ENCODE data around the gene LELP1. TPM values are rescaled to one million over a fixed set of nuclear protein-coding genes. Genes with fewer than 3 reads are reported as not detected.
"Not testable (repeated sequence)": the region's sequence is repeated elsewhere in the genome, so short reads cannot be mapped to it uniquely, and the experiment has no call there.

Gene LELP1
- total and polyA plus RNA-seq, 2 of the 8 experiments (the other 6 are each of a cell fraction or from before 2014, with no cell fraction given), result not detected

GRCh38 chr1:153223040-153223891, 20.0 kb downstream of the LELP1 start:
- H2BK120ac ChIP-seq (replicated peaks; ENCODE audit: low read depth, low read length); H3K4ac ChIP-seq (replicated peaks; ENCODE audit: insufficient read length, low read depth, low read length); H3K9ac ChIP-seq (replicated peaks in 1 of 4; ENCODE audit: extremely low read depth in 1 of 4, low read depth in 3 of 4, low read length in 3 of 4); H3K23ac ChIP-seq (ENCODE audit: insufficient read length); H4K20me1 ChIP-seq (replicated peaks in 1 of 2; ENCODE audit: control insufficient read depth in 1 of 2, insufficient read depth in 2 of 2, low read length in 2 of 2); H2BK12ac ChIP-seq (ENCODE audit: low read depth, low read length); H2BK15ac ChIP-seq (ENCODE audit: low read length); H3K4me3 ChIP-seq (ENCODE audit: extremely low read depth in 1 of 4, insufficient read depth in 2 of 4, low read depth in 3 of 4, low read length in 4 of 4); H3K18ac ChIP-seq (ENCODE audit: extremely low read depth, low read length); H3K27me3 ChIP-seq (replicated peaks in 1 of 4; ENCODE audit: control insufficient read depth in 3 of 4, extremely low read depth in 1 of 4, insufficient read depth in 3 of 4, low read length in 3 of 4); H4K8ac ChIP-seq (ENCODE audit: extremely low read depth, insufficient read depth, low read length); POLR2A ChIA-PET (ENCODE audit: partially characterized antibody); H3K56ac ChIP-seq (replicated peaks; ENCODE audit: insufficient read length, low read depth, low read length); H3K4me2 ChIP-seq (ENCODE audit: insufficient read depth in 1 of 2, low read depth in 2 of 2, low read length in 2 of 2); H4K5ac ChIP-seq (ENCODE audit: insufficient read length, low read depth, low read length); H4K91ac ChIP-seq (replicated peaks; ENCODE audit: insufficient read length, low read length); H3K9me3 ChIP-seq (ENCODE audit: insufficient read depth in 2 of 2, low read depth in 1 of 2, low read length in 1 of 2); H3K36me3 ChIP-seq (ENCODE audit: control insufficient read depth in 2 of 4, insufficient read depth in 4 of 4, low read length in 3 of 4); H3K27ac ChIP-seq (ENCODE audit: low read depth, low read length); H2AFZ ChIP-seq (ENCODE audit: low read length); H3K79me2 ChIP-seq (ENCODE audit: control insufficient read depth in 1 of 2, insufficient read depth in 2 of 2, low read length in 2 of 2); H3K23me2 ChIP-seq (ENCODE audit: low read depth, low read length); H2BK5ac ChIP-seq (ENCODE audit: low read depth, low read length); H3K14ac ChIP-seq (ENCODE audit: insufficient read length); H2AK5ac ChIP-seq (ENCODE audit: low read depth, low read length); H3K79me1 ChIP-seq (ENCODE audit: low read depth, low read length); H3K4me1 ChIP-seq (replicated peaks in 1 of 4; ENCODE audit: control insufficient read depth in 3 of 4, insufficient read depth in 4 of 4, low read length in 3 of 4); H2BK20ac ChIP-seq (ENCODE audit: low read length): not testable (repeated sequence)
- TF ChIP-seq, protein P1, sequence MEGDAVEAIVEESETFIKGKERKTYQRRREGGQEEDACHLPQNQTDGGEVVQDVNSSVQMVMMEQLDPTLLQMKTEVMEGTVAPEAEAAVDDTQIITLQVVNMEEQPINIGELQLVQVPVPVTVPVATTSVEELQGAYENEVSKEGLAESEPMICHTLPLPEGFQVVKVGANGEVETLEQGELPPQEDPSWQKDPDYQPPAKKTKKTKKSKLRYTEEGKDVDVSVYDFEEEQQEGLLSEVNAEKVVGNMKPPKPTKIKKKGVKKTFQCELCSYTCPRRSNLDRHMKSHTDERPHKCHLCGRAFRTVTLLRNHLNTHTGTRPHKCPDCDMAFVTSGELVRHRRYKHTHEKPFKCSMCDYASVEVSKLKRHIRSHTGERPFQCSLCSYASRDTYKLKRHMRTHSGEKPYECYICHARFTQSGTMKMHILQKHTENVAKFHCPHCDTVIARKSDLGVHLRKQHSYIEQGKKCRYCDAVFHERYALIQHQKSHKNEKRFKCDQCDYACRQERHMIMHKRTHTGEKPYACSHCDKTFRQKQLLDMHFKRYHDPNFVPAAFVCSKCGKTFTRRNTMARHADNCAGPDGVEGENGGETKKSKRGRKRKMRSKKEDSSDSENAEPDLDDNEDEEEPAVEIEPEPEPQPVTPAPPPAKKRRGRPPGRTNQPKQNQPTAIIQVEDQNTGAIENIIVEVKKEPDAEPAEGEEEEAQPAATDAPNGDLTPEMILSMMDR (IDR thresholded peaks at IDR 0.05; ENCODE audit: control extremely low read depth in 1 of 3, insufficient read depth in 1 of 3, low read depth in 1 of 3, low read length in 3 of 3), result peak; percentile 46 to 66 (median 66)
- TF ChIP-seq RAD21 (IDR thresholded peaks at IDR 0.05 in 1 of 2, conservative IDR thresholded peaks at IDR 0.05 in 1 of 2; ENCODE audit: low read depth in 2 of 2, low read length in 2 of 2), result peak; percentile 65 to 67
- WGBS, 2 experiments (ENCODE audit: extremely low coverage in 1 of 2, insufficient coverage in 1 of 2, insufficient read length in 1 of 2, insufficient replicate concordance in 2 of 2, low coverage in 1 of 2, low lambda C conversion rate in 2 of 2, missing lambda C conversion rate in 1 of 2), result 75% methylated on average over 13 of the region's 16 CpGs; no CpG with 5 or more reads in 1 of the 2 experiments
- peak; percentile 100 for FAIRE-seq
- CTCF ChIA-PET (ENCODE audit: partially characterized antibody), result interaction anchor here (0.6 to 7.4 kb wide), 9 partner anchors 10 to 569 kb away, joined by 3 to 67 read pairs (median 5); no protein-coding TSS in a partner anchor
- peak in 1 of 2 experiments; percentile 77 for DNase-seq (ENCODE audit: low read depth in 1 of 2, low spot score in 2 of 2)

Data from H1 (cell line).